ENCODE measurements around the gene PALM2AKAP2. TPM values are rescaled to one million over a fixed set of nuclear protein-coding genes. Genes with fewer than 3 reads are reported as not detected.

PALM2AKAP2 gene
- total and polyA plus RNA-seq, 7 donors = 0.60 to 4.5 (median 1.2) TPM; not detected in 1

GRCh38 chr9:109771796-109772531 lies 8.0 kb upstream of the PALM2AKAP2 start:
- Histone ChIP-seq H3K27me3 (no peaks in the 10 kb centered on the region), H3K27ac (peak overlapping the region in 2 of 4 donors; percentile 28 to 57), H3K9me3 (no peaks in the 10 kb centered on the region), H3K4me3 (no peak overlapping the region), H3K36me3 (no peaks in the 10 kb centered on the region), H3K4me1 (peaks cover 0 to 25% (median 17%) of the 10 kb centered on the region in 4 donors)
- 62 to 73% methylated on average over 8 of the region's 8 CpGs for WGBS, 2 donors
- peak; percentile 84 for DNase-seq
- intact Hi-C loops (cut with DNase I) = no loop called here
- TF ChIP-seq POLR2A (IDR thresholded peaks at IDR 0.05) (no peak), POLR2AphosphoS5 (IDR thresholded peaks at IDR 0.05) (peak; percentile 43 to 85 (median 84)), EP300 (IDR thresholded peaks at IDR 0.05) (peak in 3 of 4 donors; percentile 52 to 70 (median 57))

- no peak overlapping the region for H3K27ac ChIP-seq
- no peaks in the 10 kb centered on the region for H3K9me3 ChIP-seq
- no peak for DNase-seq
- H3K4me1 ChIP-seq = peaks cover 0 to 28% (median 25%) of the 10 kb centered on the region in 4 donors
- intact Hi-C loops (cut with DNase I) = no loop called here
- TF ChIP-seq POLR2AphosphoS5 (IDR thresholded peaks at IDR 0.05) (no peak), POLR2A (IDR thresholded peaks at IDR 0.05) (no peak), EP300 (IDR thresholded peaks at IDR 0.05) (no peak), CTCF (IDR thresholded peaks at IDR 0.05) (no peak)
- H3K27me3 ChIP-seq = peaks cover 0 to 4% (median 0%) of the 10 kb centered on the region in 3 donors
- 72 to 77% methylated on average over 3 of the region's 3 CpGs for WGBS, 2 donors
- H3K4me3 ChIP-seq = no peak overlapping the region
- H3K36me3 ChIP-seq = no peaks in the 10 kb centered on the region
Observed at GRCh38 chr9:109775516-109775915, 4.5 kb upstream of the PALM2AKAP2 start.

- Histone ChIP-seq H3K27me3 (peaks cover 0 to 5% (median 0%) of the 10 kb centered on the region in 3 donors), H3K36me3 (no peaks in the 10 kb centered on the region), H3K4me1 (peaks cover 0 to 25% (median 20%) of the 10 kb centered on the region in 4 donors), H3K27ac (no peak overlapping the region), H3K9me3 (no peaks in the 10 kb centered on the region), H3K4me3 (no peak overlapping the region)
- DNase-seq = no peak
- TF ChIP-seq POLR2A (IDR thresholded peaks at IDR 0.05) (no peak), EP300 (IDR thresholded peaks at IDR 0.05) (no peak), CTCF (IDR thresholded peaks at IDR 0.05) (no peak), POLR2AphosphoS5 (IDR thresholded peaks at IDR 0.05) (no peak)
- 67 to 71% methylated on average over 2 of the region's 2 CpGs for WGBS, 2 donors
- intact Hi-C loops (cut with DNase I) = no loop called here
Observed at GRCh38 chr9:109776391-109776790, 3.6 kb upstream of the PALM2AKAP2 start.

GRCh38 chr9:109780453-109781033 lies 545 bp downstream of the PALM2AKAP2 start:
- WGBS, 2 donors = 4 to 7% methylated on average over 16 of the region's 16 CpGs
- intact Hi-C loops (cut with DNase I) = no loop called here
- DNase-seq = no peak

More at GRCh38 chr9:109780453-109781033, 545 bp downstream of the PALM2AKAP2 start:
- no peaks in the 10 kb centered on the region for H3K9me3 ChIP-seq
- peaks cover 0 to 15% (median 10%) of the 10 kb centered on the region in 4 donors for H3K4me1 ChIP-seq
- peak overlapping the region; percentile 36 to 71 (median 48) for H3K27ac ChIP-seq
- H3K4me3 ChIP-seq = peak overlapping the region; percentile 38 to 68 (median 56)
- H3K36me3 ChIP-seq = no peaks in the 10 kb centered on the region
- H3K27me3 ChIP-seq = peaks cover 0 to 5% (median 0%) of the 10 kb centered on the region in 3 donors
- TF ChIP-seq POLR2A (IDR thresholded peaks at IDR 0.05) (no peak), POLR2AphosphoS5 (IDR thresholded peaks at IDR 0.05) (no peak), EP300 (IDR thresholded peaks at IDR 0.05) (no peak), CTCF (IDR thresholded peaks at IDR 0.05) (no peak)
